ENCODE results near the gene WARS2.
"Not testable (repeated sequence)": the region's sequence is repeated elsewhere in the genome, so short reads cannot be mapped to it uniquely, and the experiment has no call there.

WARS2 gene

GRCh38 chr1:119140177-119141019, at the start of gene WARS2:
Gene WARS2, minus strand, starts transcription at chr1:119140653. Its CDS starts 9 bp downstream, at chr1:119140644.
- DNase-seq, result peak; percentile 96

GRCh38 chr1:119188926-119189325, 48.5 kb upstream of the WARS2 start:
- no peak for DNase-seq

DNA sequence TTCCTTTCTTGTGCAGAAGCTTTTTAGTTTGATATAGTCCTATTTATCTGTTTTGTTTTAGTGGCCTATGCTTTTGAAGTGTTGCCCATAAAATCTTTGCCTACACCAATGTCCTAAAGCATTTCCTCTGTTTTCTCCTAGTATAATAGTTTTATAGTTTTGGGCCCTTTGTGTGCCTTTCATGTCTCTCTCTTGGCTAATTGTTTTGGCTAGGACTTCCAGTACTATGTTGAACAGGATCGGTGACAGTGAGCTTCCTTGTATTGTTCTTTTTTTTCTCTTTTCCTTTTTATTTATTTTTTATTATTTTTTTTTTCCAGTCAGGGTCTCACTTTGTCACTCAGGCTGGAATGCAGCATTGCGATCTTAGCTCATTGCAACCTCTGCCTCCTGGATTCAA, 47.0 kb upstream of the WARS2 start:
- no peak for DNase-seq

DNA sequence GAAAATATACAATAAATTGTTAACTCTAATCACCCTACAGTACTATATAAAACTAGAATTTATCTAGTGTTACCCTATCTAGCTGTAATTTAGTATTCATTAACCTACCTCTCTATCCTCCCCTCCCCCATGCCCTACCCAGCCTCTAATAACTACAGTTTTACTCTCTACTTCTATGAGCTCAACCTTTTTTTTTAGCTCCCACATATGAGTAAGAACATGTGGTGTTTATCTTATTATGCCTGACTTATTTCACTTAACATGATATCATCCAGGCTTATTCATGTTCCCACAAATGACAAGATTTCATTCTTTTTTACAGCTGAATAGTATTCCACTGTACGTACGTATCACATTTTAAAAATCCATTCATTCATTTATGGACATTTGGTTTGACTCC, 46.0 kb upstream of the WARS2 start:
- DNase-seq, result no peak

DNA sequence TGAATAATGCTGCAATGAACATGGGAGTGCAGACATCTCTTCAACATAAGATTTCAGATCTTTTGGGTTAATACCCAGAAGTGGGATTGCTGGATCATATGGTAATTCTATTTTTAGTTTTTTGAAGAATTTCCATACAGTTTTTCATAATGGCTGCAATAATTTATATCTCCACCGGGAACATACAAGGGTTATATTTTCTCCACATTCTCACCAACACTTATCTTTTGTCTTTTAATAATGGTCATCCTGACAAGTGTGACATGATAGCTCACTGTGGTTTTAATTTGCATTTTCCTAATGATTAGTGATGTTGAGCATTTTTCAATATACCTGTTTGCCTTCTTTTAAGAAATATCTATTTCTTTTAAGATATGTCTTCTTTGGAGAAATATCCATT, 44.5 kb upstream of the WARS2 start:
- DNase-seq, result no peak

DNA sequence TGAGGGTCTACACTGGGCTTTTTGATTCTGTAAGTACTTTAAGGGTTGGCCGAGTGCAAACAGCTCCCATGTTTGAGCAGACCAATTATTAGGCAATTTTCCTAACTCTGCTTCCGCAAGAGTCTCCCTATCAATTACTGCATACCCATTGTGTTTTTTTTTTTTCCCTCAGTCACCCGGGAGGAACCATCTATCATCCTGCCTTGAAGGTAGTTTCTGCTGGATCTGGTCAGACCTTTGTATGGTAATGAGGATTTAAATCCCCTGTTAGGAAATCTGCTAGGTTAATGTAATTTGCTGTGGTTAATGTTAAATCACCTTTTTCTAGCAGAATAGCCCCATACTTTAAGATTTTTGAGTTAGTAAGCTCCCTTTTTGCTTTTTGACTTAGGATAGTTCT, 40.8 kb upstream of the WARS2 start:
- DNase-seq, result no peak

GRCh38 chr1:119179051-119179450, 38.6 kb upstream of the WARS2 start:
- DNase-seq, result no peak

DNA sequence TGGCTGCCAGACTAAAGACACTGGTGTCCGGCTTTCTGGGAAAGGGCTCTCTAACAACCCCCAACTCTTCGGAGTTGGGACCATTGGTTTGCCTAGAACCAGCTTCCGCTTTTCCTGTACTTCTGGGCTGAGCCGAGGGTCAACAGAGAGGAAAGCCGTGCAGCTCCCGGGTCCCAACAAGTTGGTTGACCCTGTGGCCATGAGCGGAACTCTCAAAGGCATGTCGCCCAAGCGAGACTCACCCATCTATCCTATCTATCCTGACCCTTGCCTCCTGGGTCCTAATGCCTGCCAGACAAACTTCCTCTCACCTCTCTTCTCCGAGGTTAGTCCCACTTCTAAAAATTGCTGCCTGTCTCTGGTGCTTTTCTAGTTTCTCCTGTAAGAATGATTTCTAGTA, 32.5 kb upstream of the WARS2 start:
- DNase-seq, result not testable (repeated sequence)

- DNase-seq, result not testable (repeated sequence)
These were observed 31.0 kb upstream of the WARS2 start for GRCh38 chr1:119171381-119172010.

GRCh38 chr1:119163396-119163795, 22.9 kb upstream of the WARS2 start:
- no peak for DNase-seq

DNA sequence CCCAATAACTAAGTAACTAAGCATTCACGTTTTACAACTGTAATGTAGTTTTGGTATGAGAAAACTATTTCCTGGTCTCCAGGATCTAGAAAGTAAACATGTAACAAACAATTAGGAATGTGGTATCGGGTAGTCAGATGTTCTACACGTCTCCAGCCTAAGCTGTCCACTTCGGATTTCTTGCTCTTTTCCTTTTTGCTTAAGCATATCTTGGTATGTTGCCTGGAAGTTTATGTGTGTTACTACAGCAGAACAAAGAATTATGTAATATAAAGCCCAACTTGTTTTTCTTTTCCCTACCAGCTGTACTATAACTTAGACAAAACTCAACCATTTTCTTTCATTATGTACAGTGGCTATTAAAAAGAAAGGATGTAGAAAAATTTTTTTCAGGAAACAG, 20.4 kb upstream of the WARS2 start:
- DNase-seq, result no peak

GRCh38 chr1:119160409-119160808, 20.0 kb upstream of the WARS2 start:
- DNase-seq, result no peak

- no peak for DNase-seq
These were observed 19.5 kb upstream of the WARS2 start for GRCh38 chr1:119159966-119160365.

DNA sequence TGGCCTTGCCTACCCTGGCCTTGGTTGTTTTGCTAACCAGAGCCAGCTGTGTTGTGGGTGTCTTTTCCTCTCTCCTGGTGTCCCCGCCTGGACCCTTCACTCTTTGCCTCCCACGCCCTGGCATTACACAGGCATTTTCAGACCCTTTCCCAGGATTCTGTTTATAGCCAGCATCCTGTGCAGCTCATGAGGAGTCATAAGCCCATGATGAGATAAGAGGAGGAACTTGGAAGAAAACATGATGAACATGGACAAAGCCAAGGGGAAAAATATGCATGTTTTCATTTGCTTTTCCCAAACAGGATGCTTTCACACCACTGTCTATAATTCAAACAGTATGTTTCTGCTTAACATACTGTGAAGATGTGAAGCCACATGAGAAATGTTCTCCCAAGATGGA, 18.7 kb upstream of the WARS2 start:
- DNase-seq, result no peak

GRCh38 chr1:119156761-119157160, 16.3 kb upstream of the WARS2 start:
- not testable (repeated sequence) for DNase-seq

DNA sequence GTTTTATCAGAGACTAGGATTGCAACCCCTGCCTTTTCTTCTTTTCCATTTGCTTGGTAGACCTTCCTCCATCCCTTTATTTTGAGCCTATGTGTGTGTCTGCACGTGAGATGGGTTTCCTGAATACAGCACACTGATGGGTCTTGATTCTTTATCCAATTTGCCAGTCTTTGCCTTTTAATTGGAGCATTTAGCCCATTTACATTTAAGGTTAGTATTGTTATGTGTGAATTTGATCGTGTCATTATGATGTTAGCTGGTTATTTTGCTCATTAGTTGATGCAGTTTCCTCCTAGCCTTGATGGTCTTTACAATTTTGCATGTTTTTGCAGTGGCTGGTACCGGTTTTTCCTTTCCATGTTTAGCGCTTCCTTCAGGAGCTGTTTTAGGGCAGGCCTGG, 14.6 kb upstream of the WARS2 start:
- not testable (repeated sequence) for DNase-seq

- DNase-seq, result no peak
These were observed 9.7 kb upstream of the WARS2 start for GRCh38 chr1:119150150-119150549.

DNA sequence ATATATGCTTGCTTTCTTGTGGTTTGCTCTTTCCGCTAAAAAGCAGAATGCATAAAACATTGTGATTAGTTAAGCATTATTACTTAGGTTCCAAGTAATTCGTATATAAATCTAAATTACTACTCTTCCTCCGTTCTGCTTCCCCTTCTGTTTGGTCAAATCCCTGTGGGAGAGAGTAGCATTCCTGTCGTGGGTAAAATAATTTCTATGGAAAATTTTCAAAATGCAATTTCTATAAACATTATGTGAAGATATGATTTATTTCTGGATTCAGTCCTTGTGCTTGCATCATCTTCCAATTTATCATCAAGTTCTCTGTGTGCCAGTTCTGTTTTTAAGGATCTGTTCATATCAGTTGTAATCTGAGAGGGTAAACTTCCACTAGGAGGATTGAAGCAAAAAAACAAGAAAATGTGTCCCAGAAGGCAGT, 7.2 kb upstream of the WARS2 start:
- DNase-seq, result no peak

- DNase-seq, result no peak
These were observed 6.0 kb upstream of the WARS2 start for GRCh38 chr1:119146466-119146865.

DNA sequence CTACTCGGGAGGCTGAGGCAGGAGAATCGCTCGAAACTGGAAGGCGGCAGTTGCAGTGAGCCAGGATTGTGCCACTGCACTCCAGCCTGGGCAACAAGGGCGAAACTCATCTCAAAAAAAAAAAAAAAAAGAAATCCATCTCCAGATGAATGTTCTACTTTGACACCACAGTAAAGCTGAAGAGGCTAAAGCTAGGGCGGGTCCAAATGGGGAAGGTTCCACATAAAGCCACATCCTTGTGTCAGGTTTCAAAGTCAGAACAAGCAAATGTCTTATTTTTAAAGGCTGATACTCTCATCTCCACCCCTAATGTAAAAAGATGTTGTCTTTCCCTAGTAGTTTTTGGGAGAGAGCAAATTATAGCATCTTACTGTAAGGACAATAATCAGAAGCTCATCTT, 4.4 kb upstream of the WARS2 start:
- no peak for DNase-seq

- no peak for DNase-seq
These were observed 3.3 kb upstream of the WARS2 start for GRCh38 chr1:119143706-119144105.

DNA sequence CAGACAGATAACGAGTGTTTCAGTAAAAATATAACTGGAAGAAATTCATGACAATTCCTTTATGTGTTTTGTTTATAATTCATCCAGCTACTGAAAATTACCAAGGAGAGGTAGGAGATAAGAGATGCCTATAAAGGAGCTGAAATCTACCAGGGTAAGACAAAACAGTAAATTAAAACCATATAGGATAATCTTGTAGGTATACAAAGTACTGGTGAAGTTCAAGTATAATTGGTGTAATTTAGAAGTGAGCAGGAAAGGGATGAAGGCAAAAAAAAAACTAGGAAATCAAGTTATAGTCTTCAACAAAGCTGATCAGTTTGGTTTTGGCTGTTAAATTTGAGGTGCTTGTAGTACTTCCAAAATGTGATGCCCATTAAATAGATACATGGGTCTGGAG, 1.2 kb upstream of the WARS2 start:
- no peak for DNase-seq

GRCh38 chr1:119141020-119141424, 569 bp upstream of the WARS2 start:
- DNase-seq, result peak; percentile 64

DNA sequence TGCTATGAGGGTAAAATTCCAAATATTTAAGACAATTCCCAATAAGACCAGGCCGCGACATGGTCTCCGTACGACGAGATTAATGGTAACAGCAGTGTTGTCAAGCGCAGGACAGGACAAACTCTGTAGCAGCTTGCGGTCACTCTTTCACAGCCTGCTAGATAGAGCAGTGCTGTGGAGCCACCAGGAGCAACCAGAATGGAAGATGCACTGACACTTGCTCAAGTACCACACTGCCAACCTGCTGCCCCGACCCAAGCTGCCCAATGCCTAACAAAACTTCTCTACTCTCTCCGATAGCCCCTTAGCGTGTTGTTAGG, 636 bp downstream of the WARS2 start:
- DNase-seq, result no peak

DNA sequence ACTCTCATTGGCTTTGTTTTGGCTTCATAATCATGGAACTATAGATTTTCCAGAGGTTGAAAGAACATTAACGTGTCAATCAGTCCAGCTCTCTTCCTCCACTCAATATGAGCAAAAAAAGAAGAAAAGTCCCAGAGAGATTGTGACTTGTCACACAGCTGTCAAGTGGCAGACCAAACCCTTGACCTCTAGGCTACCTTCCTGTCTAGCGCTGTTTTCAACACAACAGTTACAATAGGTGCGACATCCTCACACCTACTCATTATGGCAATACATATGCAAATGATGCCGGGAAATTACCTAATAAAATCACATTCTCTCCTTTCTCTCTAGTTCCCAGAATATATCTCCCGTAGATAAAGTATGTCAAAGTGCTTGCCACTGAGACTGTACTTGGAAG, 1.1 kb downstream of the WARS2 start:
- peak; percentile 59 for DNase-seq

Measured in activated CD4-positive, alpha-beta T cell treated with anti-CD3 and anti-CD28 coated beads, Interleukin-10, Interleukin-2, amounts not matched to agents 100 ng/mL and 50 ng/mL, durations not matched to agents 16 hours and 8 hours (primary cell).